IMR-90 (cell line): ENCODE measurements around the gene BCAS4. TPM values are rescaled to one million over a fixed set of nuclear protein-coding genes. Genes with fewer than 3 reads are reported as not detected.

Source experiments
- ATAC-seq: fragments of 200-7000 bp; cut with Tn5 transposase; 2 replicates; pipeline ENCODE4 v1.9.1; 2020; ENCODE audit warnings: low read depth, mild to moderate bottlenecking, moderate library complexity
- BruUV-seq: library from RNA; stranded (reverse); fragments of 400-500 nt; replicated peaks from 2 replicates; lab custom pipeline; 2021; lab: Mats Ljungman, UMichigan
- CTCF ChIA-PET: fragments of 300-600 bp; formaldehyde crosslinking; extraction: SDS; loops from one replicate; lab custom pipeline; 2021; ENCODE audit warnings: antibody characterized with exemption; lab: Yijun Ruan, JAX
- POLR2A ChIA-PET: fragments of 300-600 bp; sonication (Branson Sonifier 250); formaldehyde crosslinking; loops from one replicate; lab custom pipeline; 2022; ENCODE audit warnings: antibody characterized with exemption; ENCODE audit not compliant: unreplicated experiment; lab: Charles Lee
- DNase-seq: peaks from one replicate; pipeline ENCODE4 v3.0.0; 2013
- H2AFZ ChIP-seq: replicated peaks from 2 replicates; pipeline ENCODE3; 2013; ENCODE audit warnings: low read length, mild to moderate bottlenecking; ENCODE audit not compliant: poor library complexity
- H2AK5ac ChIP-seq: 2 replicates; pipeline ENCODE4 v1.6.1; 2013; ENCODE audit warnings: low read depth, low read length, inconsistent platforms
- H2AK9ac ChIP-seq: replicated peaks from 2 replicates; pipeline ENCODE3; 2013; ENCODE audit warnings: mild to moderate bottlenecking, low read depth, low read length, moderate library complexity; ENCODE audit not compliant: poor library complexity
- H2BK120ac ChIP-seq: 2 replicates; pipeline ENCODE4 v1.6.1; 2013; ENCODE audit warnings: low read depth, low read length, inconsistent platforms
- H2BK15ac ChIP-seq: 3 replicates; pipeline ENCODE4 v1.6.1; 2013; ENCODE audit warnings: low read depth, low read length, inconsistent platforms
- H2BK20ac ChIP-seq: 2 replicates; pipeline ENCODE4 v1.6.1; 2013; ENCODE audit warnings: low read depth, mild to moderate bottlenecking, inconsistent platforms, low read length, moderate library complexity
- H2BK5ac ChIP-seq: 2 replicates; pipeline ENCODE4 v1.6.1; 2013; ENCODE audit warnings: mild to moderate bottlenecking, low read depth, low read length, inconsistent platforms; ENCODE audit not compliant: poor library complexity, severe bottlenecking
- H3K14ac ChIP-seq: replicated peaks from 2 replicates; pipeline ENCODE4 v1.6.1; 2013; ENCODE audit warnings: low read depth, low read length, inconsistent platforms
- H3K18ac ChIP-seq: 2 replicates; pipeline ENCODE4 v1.6.1; 2013; ENCODE audit warnings: low read depth, low read length, control low read depth
- H3K23ac ChIP-seq: 2 replicates; pipeline ENCODE4 v1.6.1; 2013; ENCODE audit warnings: low read depth, low read length, inconsistent platforms
- H3K27ac ChIP-seq: 2 replicates; pipeline ENCODE4 v1.5.1; 2013; ENCODE audit warnings: mild to moderate bottlenecking, control low read depth, low read length; ENCODE audit not compliant: insufficient read depth
- H3K27me3 ChIP-seq: 2 replicates; pipeline ENCODE4 v1.6.1; 2013; ENCODE audit warnings: low read length; ENCODE audit not compliant: control insufficient read depth, insufficient read depth
- H3K36me3 ChIP-seq: 2 replicates; pipeline ENCODE4 v1.6.1; 2013; ENCODE audit warnings: low read length, mixed read lengths; ENCODE audit not compliant: control insufficient read depth, insufficient read depth
- H3K4ac ChIP-seq: 2 replicates; pipeline ENCODE4 v1.6.1; 2013; ENCODE audit warnings: low read depth, low read length, inconsistent platforms
- H3K4me1 ChIP-seq: 2 replicates; pipeline ENCODE4 v1.6.1; 2013; ENCODE audit warnings: low read length, mixed read lengths; ENCODE audit not compliant: control insufficient read depth, insufficient read depth
- H3K4me2 ChIP-seq: 2 replicates; pipeline ENCODE4 v1.6.1; 2013; ENCODE audit warnings: low read depth, mild to moderate bottlenecking, control low read depth, low read length, moderate library complexity
- H3K4me3 ChIP-seq: 2 replicates; pipeline ENCODE4 v1.5.1; 2013; ENCODE audit warnings: low read depth, mild to moderate bottlenecking, control low read depth, low read length, moderate library complexity; ENCODE audit not compliant: insufficient read depth
- H3K56ac ChIP-seq: 2 replicates; pipeline ENCODE4 v1.6.1; 2013; ENCODE audit warnings: low read length, inconsistent platforms; ENCODE audit not compliant: insufficient read depth; ENCODE audit errors: extremely low read depth
- H3K79me1 ChIP-seq, 2 experiments: 2 replicates each; pipeline ENCODE4 v1.6.1; 2013; ENCODE audit warnings: low read length in 2 of 2, inconsistent platforms in 1 of 2, low read depth in 1 of 2
- H3K9ac ChIP-seq: 2 replicates; pipeline ENCODE4 v1.6.1; 2013; ENCODE audit warnings: low read depth, low read length, control low read depth
- H3K9me1 ChIP-seq: 2 replicates; pipeline ENCODE4 v1.6.1; 2013; ENCODE audit warnings: low read length, inconsistent platforms; ENCODE audit not compliant: insufficient read depth
- H3K9me3 ChIP-seq: 2 replicates; pipeline ENCODE4 v1.6.1; 2013; ENCODE audit warnings: low read length; ENCODE audit not compliant: control insufficient read depth, insufficient read depth
- H4K20me1 ChIP-seq: 2 replicates; pipeline ENCODE4 v1.6.1; 2013; ENCODE audit warnings: low read length, inconsistent platforms; ENCODE audit not compliant: insufficient read depth
- H4K5ac ChIP-seq: 2 replicates; pipeline ENCODE4 v1.6.1; 2013; ENCODE audit warnings: mild to moderate bottlenecking, low read depth, low read length, control low read depth
- H4K8ac ChIP-seq, 2 experiments: 2 replicates each; pipeline ENCODE4 v1.6.1; 2013; ENCODE audit warnings: low read depth in 2 of 2, low read length in 2 of 2, control low read depth in 1 of 2, inconsistent platforms in 1 of 2
- H4K91ac ChIP-seq: 2 replicates; pipeline ENCODE4 v1.6.1; 2013; ENCODE audit warnings: low read depth, low read length, inconsistent platforms; ENCODE audit not compliant: insufficient read depth
- WGBS, 2 experiments: methylation state at CpG; one replicate each; pipeline versions ENCODE4 v1.1.5 to v1.1.7; 2013; ENCODE audit warnings: missing lambda C conversion rate in 2 of 2; ENCODE audit not compliant: insufficient read length in 1 of 2; ENCODE audit errors: extremely low coverage in 2 of 2; 5-methylcytosine and 5-hydroxymethylcytosine counted together
- dilution Hi-C: fragments of 300-500 bp; cut with HindIII; formaldehyde crosslinking; loops from one replicate; pipeline ENCODE4 v1.14.3; 2018; ENCODE audit warnings: low sequenced_read_pairs; ENCODE audit not compliant: unreplicated experiment
- in situ Hi-C: fragments of 300-500 bp; cut with MboI; formaldehyde crosslinking; loops from 3 replicates; pipeline ENCODE4 v1.14.3; 2019; ENCODE audit warnings: low sequenced_read_pairs, inconsistent platforms, mixed read lengths
- intact Hi-C: fragments of 100-400 bp; cut with micrococcal nuclease; formaldehyde crosslinking; loops from 2 replicates; pipeline ENCODE4 v1.10.0; 2022
- polyA plus RNA-seq, 3 experiments: library from polyadenylated mRNA; depleted of rRNA; stranded (reverse); fragments of >200 nt; gene quantifications; 2 replicates each; pipeline ENCODE4 v1.2.3, GENCODE V29; 2012; ENCODE audit warnings: low replicate concordance in 1 of 3
- total RNA-seq: library from RNA; depleted of rRNA; stranded (reverse); fragments of >200 nt; gene quantifications from 2 replicates; pipeline ENCODE4 v1.2.3, GENCODE V29; 2012
- TF ChIP-seq, protein P1 (sequence below): conservative IDR thresholded peaks from 2 replicates; pipeline ENCODE4 v1.5.1; 2012; ENCODE audit warnings: mild to moderate bottlenecking, low read depth, low read length, improper control_type of control experiment

The BCAS4 gene
- total and polyA plus RNA-seq, 2 of the 4 experiments (the other 2 are of a cell fraction): 42.7 to 47.5 TPM

DNA sequence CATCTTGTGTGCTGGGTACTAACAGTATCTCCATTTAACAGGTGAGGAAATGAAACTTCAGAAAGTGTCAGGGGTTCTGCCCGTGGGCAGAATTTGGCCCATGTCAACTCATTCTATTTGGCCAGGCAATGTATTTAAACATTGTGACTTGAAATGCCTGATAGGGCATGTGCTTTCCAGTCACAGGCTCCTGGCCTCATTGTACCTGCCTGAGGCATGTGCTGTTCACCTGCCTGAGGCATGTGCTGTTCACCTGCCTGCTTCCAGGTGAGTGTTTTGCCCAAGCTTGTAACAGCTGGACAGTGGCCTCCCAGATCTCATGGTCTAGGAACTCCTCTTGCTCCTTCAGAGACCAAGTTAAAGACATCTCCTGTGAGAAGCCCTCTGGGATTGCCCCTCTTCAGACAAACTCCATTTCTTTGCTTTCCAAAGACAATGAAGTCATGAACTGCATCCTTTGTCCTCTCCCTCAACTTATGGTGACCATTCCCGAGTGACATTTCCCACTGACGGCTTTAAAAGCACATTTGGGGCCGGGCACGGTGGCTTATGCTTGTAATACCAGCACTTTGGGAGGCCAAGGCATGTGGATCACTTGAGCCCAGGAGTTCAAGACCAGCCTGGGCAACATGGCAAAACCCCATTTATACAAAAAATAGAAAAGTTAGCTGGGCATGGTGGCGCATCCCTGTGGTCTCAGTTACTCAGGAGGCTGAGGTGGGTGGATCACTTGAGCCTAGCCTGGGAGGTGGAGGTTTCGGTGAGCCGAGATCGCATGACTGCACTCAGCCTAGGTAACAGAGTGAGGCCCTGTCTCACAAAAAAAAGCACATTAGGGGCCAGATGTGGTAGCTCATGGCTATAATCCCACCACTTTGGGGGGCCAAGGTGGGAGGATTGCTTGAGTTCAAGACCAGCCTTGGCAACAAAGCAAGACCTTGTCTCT is 48.7 kb downstream of the BCAS4 start:
- CTCF ChIA-PET: no interaction called here
- TF ChIP-seq, protein P1, sequence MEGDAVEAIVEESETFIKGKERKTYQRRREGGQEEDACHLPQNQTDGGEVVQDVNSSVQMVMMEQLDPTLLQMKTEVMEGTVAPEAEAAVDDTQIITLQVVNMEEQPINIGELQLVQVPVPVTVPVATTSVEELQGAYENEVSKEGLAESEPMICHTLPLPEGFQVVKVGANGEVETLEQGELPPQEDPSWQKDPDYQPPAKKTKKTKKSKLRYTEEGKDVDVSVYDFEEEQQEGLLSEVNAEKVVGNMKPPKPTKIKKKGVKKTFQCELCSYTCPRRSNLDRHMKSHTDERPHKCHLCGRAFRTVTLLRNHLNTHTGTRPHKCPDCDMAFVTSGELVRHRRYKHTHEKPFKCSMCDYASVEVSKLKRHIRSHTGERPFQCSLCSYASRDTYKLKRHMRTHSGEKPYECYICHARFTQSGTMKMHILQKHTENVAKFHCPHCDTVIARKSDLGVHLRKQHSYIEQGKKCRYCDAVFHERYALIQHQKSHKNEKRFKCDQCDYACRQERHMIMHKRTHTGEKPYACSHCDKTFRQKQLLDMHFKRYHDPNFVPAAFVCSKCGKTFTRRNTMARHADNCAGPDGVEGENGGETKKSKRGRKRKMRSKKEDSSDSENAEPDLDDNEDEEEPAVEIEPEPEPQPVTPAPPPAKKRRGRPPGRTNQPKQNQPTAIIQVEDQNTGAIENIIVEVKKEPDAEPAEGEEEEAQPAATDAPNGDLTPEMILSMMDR: no peak

More for the DNA sequence above, 48.7 kb downstream of the BCAS4 start:
- Histone ChIP-seq H2AK9ac (no peak overlapping the region), H3K36me3 (peaks cover 7% of the 10 kb centered on the region; the same call in 1 of the 2 replicates), H3K9ac (no peak overlapping the region), H3K4me1 (peaks cover 11% of the 10 kb centered on the region), H2BK20ac (no peak overlapping the region), H3K23ac (no peak overlapping the region), H3K56ac (no peak overlapping the region), H3K4me3 (no peak overlapping the region), H3K79me1 (no peaks in the 10 kb centered on the region), H2BK5ac (no peak overlapping the region), H4K20me1 (no peaks in the 10 kb centered on the region), H3K9me1 (peaks cover 8% of the 10 kb centered on the region), H4K91ac (no peak overlapping the region), H3K9me3 (no peaks in the 10 kb centered on the region), H4K8ac (no peak overlapping the region), H3K27me3 (no peaks in the 10 kb centered on the region), H3K4ac (no peak overlapping the region), H3K27ac (no peak overlapping the region), H2BK120ac (no peak overlapping the region), H2AFZ (no peak overlapping the region), H3K4me2 (no peak overlapping the region), H4K5ac (no peak overlapping the region), H2AK5ac (no peak overlapping the region), H2BK15ac (no peak overlapping the region), H3K14ac (no peak overlapping the region), H3K18ac (no peak overlapping the region)
- in situ Hi-C loops: no loop called here
- no peak for DNase-seq
- intact Hi-C loops: no loop called here
- dilution Hi-C loops: no loop called here
- no TSS peak for BruUV-seq
- ATAC-seq: no peak
- WGBS, 2 experiments: 90% methylated on average over 3 of the region's 9 CpGs; no CpG with 5 or more reads in 1 of the 2 experiments
- POLR2A ChIA-PET: no interaction called here
